ENCODE measurements around the gene SLAMF9. TPM values are rescaled to one million over a fixed set of nuclear protein-coding genes. Genes with fewer than 3 reads are reported as not detected.

The SLAMF9 gene
- total RNA-seq, 1 experiment from 2014 or later = not detected

DNA sequence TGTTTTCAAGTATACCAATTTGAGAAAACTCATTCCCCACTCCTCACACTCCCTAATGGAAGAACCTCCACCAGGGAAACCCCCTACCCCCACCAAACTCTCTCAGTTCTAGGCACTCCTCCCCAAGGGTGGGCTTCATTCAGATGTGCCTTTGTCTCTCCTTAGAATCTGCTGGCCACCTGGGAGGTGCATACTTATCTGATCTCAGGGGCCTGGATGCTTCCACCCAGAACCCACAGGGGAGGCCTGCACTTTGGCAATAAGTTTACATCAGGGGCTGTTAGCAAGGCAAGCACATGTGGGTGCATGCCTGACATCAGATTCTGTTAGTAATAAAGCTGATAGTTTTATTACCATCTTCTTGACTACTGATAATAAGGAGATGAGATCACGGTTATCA, 32.5 kb upstream of the SLAMF9 start:
- H2BK15ac ChIP-seq (ENCODE audit: low read depth, low read length) = no peak overlapping the region
- H3K18ac ChIP-seq (ENCODE audit: insufficient read length, low read depth, low read length) = no peak overlapping the region
- H3K9ac ChIP-seq (ENCODE audit: extremely low read depth, insufficient read length, low read length) = no peak overlapping the region
- no peak overlapping the region for H2AFZ ChIP-seq (ENCODE audit: low read length)
- H3K56ac ChIP-seq (ENCODE audit: insufficient read length, low read depth, low read length) = no peak overlapping the region
- H2BK120ac ChIP-seq (ENCODE audit: low read depth, low read length, poor library complexity, severe bottlenecking) = no peak overlapping the region
- H3K27ac ChIP-seq (ENCODE audit: insufficient read length, low read depth, low read length) = no peak overlapping the region
- H2BK5ac ChIP-seq (ENCODE audit: insufficient read length, low read length) = no peak overlapping the region
- no peak overlapping the region for H2BK12ac ChIP-seq (ENCODE audit: insufficient read length, low read depth, low read length)
- H4K20me1 ChIP-seq (ENCODE audit: control insufficient read depth, insufficient read depth, insufficient read length) = no peaks in the 10 kb centered on the region
- no peak overlapping the region for H3K4ac ChIP-seq (ENCODE audit: low read depth, low read length)
- H2AK5ac ChIP-seq (ENCODE audit: insufficient read length, low read length) = no peak overlapping the region
- no peak overlapping the region for H2BK20ac ChIP-seq (ENCODE audit: low read depth, low read length, poor library complexity, severe bottlenecking)
- no peak overlapping the region for H3K27ac Mint-ChIP-seq
- no peak overlapping the region for H3K4me3 Mint-ChIP-seq
- H3K79me1 ChIP-seq (ENCODE audit: insufficient read depth, low read depth, low read length, poor library complexity, severe bottlenecking) = no peaks in the 10 kb centered on the region
- H3T11ph ChIP-seq (ENCODE audit: low read length) = no peak overlapping the region
- no peak for TF ChIP-seq CTCF (conservative IDR thresholded peaks at IDR 0.05)
- no peak overlapping the region for H4K91ac ChIP-seq (ENCODE audit: insufficient read length, low read depth, low read length)
- peaks cover 2% of the 10 kb centered on the region; the same call in 1 of the 2 replicates for H3K4me1 ChIP-seq (ENCODE audit: insufficient read depth, low read length)
- no peaks in the 10 kb centered on the region for H3K9me3 ChIP-seq (ENCODE audit: control insufficient read depth, low read depth, low read length)
- H3K4me1 Mint-ChIP-seq = peaks cover 7 to 10% of the 10 kb centered on the region in 2 experiments
- no peaks in the 10 kb centered on the region for H3K9me3 Mint-ChIP-seq
- no peak for DNase-seq
- peaks cover 1% of the 10 kb centered on the region; the same call in 1 of the 2 replicates for H3K27me3 Mint-ChIP-seq (ENCODE audit: low read depth)
- no peak overlapping the region for H3K4me2 ChIP-seq (ENCODE audit: insufficient read depth, insufficient read length, low read length)
- H3K79me2 ChIP-seq (ENCODE audit: insufficient read depth, low read length) = no peaks in the 10 kb centered on the region
- H3K27me3 ChIP-seq (ENCODE audit: insufficient read depth, low read length) = no peaks in the 10 kb centered on the region
- no CpG with 5 or more reads among the region's 1 CpG for WGBS (ENCODE audit: extremely low coverage, insufficient read length, low lambda C conversion rate)
- H3K23ac ChIP-seq (ENCODE audit: insufficient read length, low read depth, low read length) = no peak overlapping the region
- no peaks in the 10 kb centered on the region for H3K36me3 Mint-ChIP-seq (ENCODE audit: insufficient read depth in 1 of 3, low read depth in 3 of 3)
- no peaks in the 10 kb centered on the region for H3K23me2 ChIP-seq (ENCODE audit: insufficient read length, low read depth, low read length, poor library complexity, severe bottlenecking)
- H3K14ac ChIP-seq (ENCODE audit: insufficient read depth, low read length) = no peak overlapping the region
- H4K5ac ChIP-seq (ENCODE audit: insufficient read length, low read depth, low read length) = no peak overlapping the region
- no peak overlapping the region for H4K8ac ChIP-seq (replicated peaks; ENCODE audit: insufficient read length, low read depth, low read length)

Data from H9 (cell line).